Stomach (tissue), 9 donors: Measurements from ENCODE around the gene SIM2. TPM values are rescaled to one million over a fixed set of nuclear protein-coding genes. Genes with fewer than 3 reads are reported as not detected.

Source experiments
- DNase-seq, 2 donors: peaks; one replicate each; pipeline versions ENCODE4 v3.0.0 to v3.0.0-alpha.2; 2013 to 2019
- H3K27ac ChIP-seq, 5 donors: fragments of 200-600 bp in 4 of 5; sonication (generic) in 4 of 5; one replicate each; pipeline ENCODE4 v1.5.1; 2013 to 2019; ENCODE audit warnings: mild to moderate bottlenecking in 1 of 5, moderate library complexity in 1 of 5
- H3K27me3 ChIP-seq, 3 donors: fragments of 200-600 bp; sonication (generic); one replicate each; pipeline ENCODE4 v1.5.1; 2017 to 2019; ENCODE audit warnings: mixed run types in 1 of 3
- H3K36me3 ChIP-seq, 4 donors: fragments of 200-600 bp; sonication (generic); 1 replicate in 3 of 4; 2 replicates in 1 of 4; pipeline ENCODE4 v1.5.1; 2016 to 2019
- H3K4me1 ChIP-seq, 4 donors: fragments of 200-600 bp; sonication (generic); one replicate each; pipeline ENCODE4 v1.5.1; 2016 to 2019
- H3K4me3 ChIP-seq, 4 donors: fragments of 200-600 bp; sonication (generic) in 3 of 4; one replicate each; pipeline ENCODE4 v1.5.1; 2016 to 2019; ENCODE audit warnings: mild to moderate bottlenecking in 1 of 4
- H3K9me3 ChIP-seq, 4 donors: fragments of 200-600 bp; sonication (generic); one replicate each; pipeline ENCODE4 v1.5.1; 2016 to 2019
- EP300 ChIP-seq: sonication (generic); formaldehyde crosslinking; IDR thresholded peaks from one replicate; pipeline ENCODE4 v1.6.1; 2017; ENCODE audit warnings: antibody characterized with exemption
- POLR2A ChIP-seq, 4 donors: fragments of 450-650 bp; IDR thresholded peaks; one replicate each; pipeline ENCODE4 v1.6.1; 2016; ENCODE audit warnings: antibody characterized with exemption in 4 of 4, control low read depth in 2 of 4, mild to moderate bottlenecking in 1 of 4, moderate library complexity in 1 of 4
- POLR2AphosphoS5 ChIP-seq, 3 donors: sonication (generic); formaldehyde crosslinking; IDR thresholded peaks; one replicate each; pipeline ENCODE4 v1.6.1; 2016; ENCODE audit warnings: antibody characterized with exemption in 3 of 3
- WGBS, 5 donors: extraction: QIAGEN DNeasy Blood & Tissue Kit in 3 of 5; methylation state at CpG; one replicate each; pipeline versions ENCODE4 v1.1.5 to v1.1.7; 2013 to 2018; 5-methylcytosine and 5-hydroxymethylcytosine counted together
- intact Hi-C: fragments of 100-400 bp; cut with DNase I; formaldehyde crosslinking; loops from one replicate; pipeline ENCODE4 v1.15.1; 2023; ENCODE audit warnings: low total_unique reads
- polyA plus RNA-seq, 3 donors: library from polyadenylated mRNA; stranded (reverse); fragments of 200-250 nt; gene quantifications; one replicate each; pipeline ENCODE4 v1.2.3, GENCODE V29; 2013
- total RNA-seq, 5 donors: library from RNA; depleted of rRNA; stranded (reverse); fragments of >200 nt; gene quantifications; one replicate each; pipeline versions ENCODE4 v1.1.0 to v1.2.3, GENCODE V29; 2014 to 2016
- TF ChIP-seq, protein P1 (sequence below), 7 experiments: fragments of 450-650 bp in 4 of 7; fragments of 200-600 bp in 3 of 7; sonication (generic) in 3 of 7; IDR thresholded peaks; one replicate each; pipeline ENCODE4 v1.5.1; 2016 to 2019; ENCODE audit warnings: antibody characterized with exemption in 7 of 7, control low read depth in 2 of 7, mild to moderate bottlenecking in 1 of 7
- donor health status: healthy with polysubstance abuse.
- donor health status: Bipolar disorder and iron deficiency.
- donor health status: healthy.

SIM2 gene
- total and polyA plus RNA-seq, 8 donors, result 3.3 to 28.3 (median 14.0) TPM; not detected in 1

DNA sequence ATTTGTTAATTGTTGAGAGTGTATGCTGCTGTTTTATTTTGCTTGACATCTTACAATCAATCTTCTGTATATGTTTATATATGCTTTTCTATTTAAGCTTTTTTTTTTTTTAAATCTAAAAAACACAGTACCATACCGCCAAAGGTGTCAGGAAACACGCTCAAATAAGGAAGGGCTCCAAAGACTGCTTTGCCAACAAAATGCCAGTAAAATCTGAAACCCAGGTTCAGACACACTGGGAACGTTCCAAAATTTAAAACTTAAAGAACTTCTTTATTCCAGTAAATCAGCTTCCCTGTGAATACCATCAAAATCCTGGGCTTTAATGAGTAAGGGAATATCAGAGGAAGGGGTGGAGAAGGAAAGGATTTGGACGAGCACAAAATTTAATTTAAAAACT lies 87.3 kb downstream of the SIM2 start:
- intact Hi-C loops, result no loop called here
- TF ChIP-seq POLR2AphosphoS5 (IDR thresholded peaks at IDR 0.05) (no peak), POLR2A (IDR thresholded peaks at IDR 0.05) (no peak), EP300 (no peak)
- TF ChIP-seq, protein P1, sequence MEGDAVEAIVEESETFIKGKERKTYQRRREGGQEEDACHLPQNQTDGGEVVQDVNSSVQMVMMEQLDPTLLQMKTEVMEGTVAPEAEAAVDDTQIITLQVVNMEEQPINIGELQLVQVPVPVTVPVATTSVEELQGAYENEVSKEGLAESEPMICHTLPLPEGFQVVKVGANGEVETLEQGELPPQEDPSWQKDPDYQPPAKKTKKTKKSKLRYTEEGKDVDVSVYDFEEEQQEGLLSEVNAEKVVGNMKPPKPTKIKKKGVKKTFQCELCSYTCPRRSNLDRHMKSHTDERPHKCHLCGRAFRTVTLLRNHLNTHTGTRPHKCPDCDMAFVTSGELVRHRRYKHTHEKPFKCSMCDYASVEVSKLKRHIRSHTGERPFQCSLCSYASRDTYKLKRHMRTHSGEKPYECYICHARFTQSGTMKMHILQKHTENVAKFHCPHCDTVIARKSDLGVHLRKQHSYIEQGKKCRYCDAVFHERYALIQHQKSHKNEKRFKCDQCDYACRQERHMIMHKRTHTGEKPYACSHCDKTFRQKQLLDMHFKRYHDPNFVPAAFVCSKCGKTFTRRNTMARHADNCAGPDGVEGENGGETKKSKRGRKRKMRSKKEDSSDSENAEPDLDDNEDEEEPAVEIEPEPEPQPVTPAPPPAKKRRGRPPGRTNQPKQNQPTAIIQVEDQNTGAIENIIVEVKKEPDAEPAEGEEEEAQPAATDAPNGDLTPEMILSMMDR (IDR thresholded peaks at IDR 0.05), result no peak

DNA sequence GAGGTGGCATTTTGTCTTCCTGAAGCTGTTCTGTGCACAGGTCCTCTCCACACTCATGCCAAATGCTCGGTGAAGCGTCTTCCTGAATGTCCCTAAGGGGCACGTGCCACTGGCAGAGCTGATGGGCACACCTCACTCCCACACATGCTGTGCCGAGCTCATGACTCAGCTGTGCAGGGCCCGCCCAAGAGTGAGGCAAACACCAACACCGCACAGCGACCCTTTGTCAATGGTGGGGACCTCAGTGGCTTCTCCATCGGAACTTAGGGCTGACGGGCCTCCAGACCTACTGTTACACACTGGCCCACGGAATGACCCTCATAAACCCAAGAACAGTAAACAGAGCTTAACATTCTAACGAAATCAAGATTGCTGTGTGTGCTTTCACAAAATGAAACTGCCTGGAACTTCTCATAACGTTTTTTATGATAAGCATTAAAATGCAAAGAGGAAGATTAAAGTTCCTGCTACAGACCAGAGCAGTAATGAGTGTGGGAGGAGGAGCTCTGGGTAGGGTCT lies 89.3 kb downstream of the SIM2 start:
- TF ChIP-seq, protein P1 (IDR thresholded peaks at IDR 0.05), result no peak
- peak in 1 of 3 donors; percentile 50 for TF ChIP-seq POLR2AphosphoS5 (IDR thresholded peaks at IDR 0.05)
- Histone ChIP-seq H3K27ac (peak overlapping the region in 1 of 5 donors; percentile 44), H3K27me3 (no peaks in the 10 kb centered on the region), H3K4me3 (peak overlapping the region in 3 of 4 donors; percentile 20 to 33 (median 25)), H3K9me3 (no peaks in the 10 kb centered on the region), H3K4me1 (peaks cover 0 to 5% (median 0%) of the 10 kb centered on the region in 4 donors), H3K36me3 (peaks cover 0 to 6% (median 0%) of the 10 kb centered on the region in 4 donors)
- intact Hi-C loops, result no loop called here
- DNase-seq, result peak; percentile 62 to 63
- 23 to 45% (median 32%) methylated on average over 12 of the region's 12 CpGs for WGBS, 5 donors

More for the DNA sequence above, 87.3 kb downstream of the SIM2 start:
- H3K4me3 ChIP-seq, result no peak overlapping the region
- no peaks in the 10 kb centered on the region for H3K9me3 ChIP-seq
- H3K4me1 ChIP-seq, result peaks cover 0 to 5% (median 0%) of the 10 kb centered on the region in 4 donors
- H3K27me3 ChIP-seq, result no peaks in the 10 kb centered on the region
- 86 to 97% (median 94%) methylated on average over 4 of the region's 4 CpGs for WGBS, 5 donors
- DNase-seq, result no peak
- H3K36me3 ChIP-seq, result peaks cover 0 to 6% (median 0%) of the 10 kb centered on the region in 4 donors
- H3K27ac ChIP-seq, result no peak overlapping the region

DNA sequence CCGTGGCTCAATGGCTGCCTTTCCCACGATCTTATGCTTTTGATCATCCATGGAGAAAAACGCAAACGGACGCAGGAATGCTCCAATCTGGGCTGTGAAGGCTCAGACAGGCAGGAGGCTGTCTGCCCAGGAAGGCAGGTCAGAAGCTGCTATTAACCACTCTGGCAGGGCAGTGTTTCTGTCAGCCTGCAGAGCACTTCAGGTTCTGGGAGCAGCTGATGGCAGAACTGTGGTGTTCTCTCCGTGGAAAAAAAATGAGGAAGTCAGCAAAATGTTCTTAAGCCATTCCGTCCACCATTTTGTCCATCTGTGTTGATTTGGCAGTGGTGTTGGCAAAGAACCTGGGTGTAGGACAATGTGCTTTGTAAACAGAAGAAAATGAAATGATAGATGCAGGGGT lies 91.7 kb downstream of the SIM2 start:
- Histone ChIP-seq H3K4me3 (no peak overlapping the region), H3K9me3 (no peaks in the 10 kb centered on the region), H3K27ac (no peak overlapping the region), H3K27me3 (no peaks in the 10 kb centered on the region), H3K4me1 (peaks cover 0 to 5% (median 0%) of the 10 kb centered on the region in 4 donors), H3K36me3 (peaks cover 0 to 6% (median 0%) of the 10 kb centered on the region in 4 donors)
- TF ChIP-seq, protein P1 (IDR thresholded peaks at IDR 0.05), result no peak
- TF ChIP-seq EP300, result no peak
- TF ChIP-seq POLR2A (IDR thresholded peaks at IDR 0.05), result no peak
- no peak for TF ChIP-seq POLR2AphosphoS5 (IDR thresholded peaks at IDR 0.05)
- WGBS, 5 donors, result 79 to 92% (median 81%) methylated on average over 7 of the region's 7 CpGs
- DNase-seq, result no peak
- intact Hi-C loops, result no loop called here

DNA sequence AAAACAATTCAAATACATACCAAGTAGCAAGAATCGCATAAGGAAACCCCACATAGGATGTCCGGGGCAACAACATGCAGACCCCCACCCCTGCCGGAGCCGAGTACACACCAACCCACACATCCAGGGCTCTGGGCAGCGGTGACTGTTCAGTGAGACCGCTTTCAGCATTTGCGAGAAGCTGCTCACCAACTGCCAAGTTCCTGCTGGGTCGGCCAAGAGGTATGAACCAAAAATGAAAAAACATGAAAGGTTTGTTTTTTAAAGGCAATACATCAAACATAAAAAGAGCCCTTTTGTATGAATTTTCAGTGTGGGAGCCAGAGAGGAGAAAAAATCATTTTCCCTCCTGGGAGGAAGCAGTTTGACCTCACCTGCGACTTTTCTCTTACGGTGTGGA lies 92.3 kb downstream of the SIM2 start:
- Histone ChIP-seq H3K4me3 (no peak overlapping the region), H3K9me3 (peaks cover 0 to under 1% (median 0%) of the 10 kb centered on the region in 4 donors), H3K27me3 (no peaks in the 10 kb centered on the region), H3K4me1 (peaks cover 0 to 5% (median 0%) of the 10 kb centered on the region in 4 donors), H3K36me3 (peaks cover 0 to 6% (median 0%) of the 10 kb centered on the region in 4 donors), H3K27ac (no peak overlapping the region)
- no peak for DNase-seq
- TF ChIP-seq, protein P1 (IDR thresholded peaks at IDR 0.05), result no peak
- no peak for TF ChIP-seq POLR2A (IDR thresholded peaks at IDR 0.05)
- intact Hi-C loops, result no loop called here
- WGBS, 5 donors, result 87 to 96% (median 94%) methylated on average over 10 of the region's 10 CpGs
